Suprapubic skin (tissue), 4 donors: ENCODE results near the gene CHN1.

Experiments used
- EP300 ChIP-seq: sonication (generic); formaldehyde crosslinking; IDR thresholded peaks from one replicate; pipeline ENCODE4 v1.6.1; 2017; ENCODE audit warnings: antibody characterized with exemption
- POLR2A ChIP-seq, 2 donors: fragments of 450-650 bp; IDR thresholded peaks; one replicate each; pipeline ENCODE4 v1.6.1; 2017; ENCODE audit warnings: antibody characterized with exemption in 2 of 2, mild to moderate bottlenecking in 2 of 2, moderate library complexity in 2 of 2
- POLR2AphosphoS5 ChIP-seq, 3 donors: sonication (generic); formaldehyde crosslinking; IDR thresholded peaks; one replicate each; pipeline ENCODE4 v1.6.1; 2017; ENCODE audit warnings: antibody characterized with exemption in 3 of 3
- TF ChIP-seq, protein P1 (sequence below), 2 donors: fragments of 200-600 bp in 1 of 2; fragments of 450-650 bp in 1 of 2; sonication (generic) in 1 of 2; IDR thresholded peaks; one replicate each; pipeline ENCODE4 v1.5.1; 2016 to 2019; ENCODE audit warnings: antibody characterized with exemption in 2 of 2, mild to moderate bottlenecking in 1 of 2, moderate library complexity in 1 of 2

GRCh38 chr2:174967086-174967485, 38.1 kb downstream of the CHN1 start:
- TF ChIP-seq, protein P1, sequence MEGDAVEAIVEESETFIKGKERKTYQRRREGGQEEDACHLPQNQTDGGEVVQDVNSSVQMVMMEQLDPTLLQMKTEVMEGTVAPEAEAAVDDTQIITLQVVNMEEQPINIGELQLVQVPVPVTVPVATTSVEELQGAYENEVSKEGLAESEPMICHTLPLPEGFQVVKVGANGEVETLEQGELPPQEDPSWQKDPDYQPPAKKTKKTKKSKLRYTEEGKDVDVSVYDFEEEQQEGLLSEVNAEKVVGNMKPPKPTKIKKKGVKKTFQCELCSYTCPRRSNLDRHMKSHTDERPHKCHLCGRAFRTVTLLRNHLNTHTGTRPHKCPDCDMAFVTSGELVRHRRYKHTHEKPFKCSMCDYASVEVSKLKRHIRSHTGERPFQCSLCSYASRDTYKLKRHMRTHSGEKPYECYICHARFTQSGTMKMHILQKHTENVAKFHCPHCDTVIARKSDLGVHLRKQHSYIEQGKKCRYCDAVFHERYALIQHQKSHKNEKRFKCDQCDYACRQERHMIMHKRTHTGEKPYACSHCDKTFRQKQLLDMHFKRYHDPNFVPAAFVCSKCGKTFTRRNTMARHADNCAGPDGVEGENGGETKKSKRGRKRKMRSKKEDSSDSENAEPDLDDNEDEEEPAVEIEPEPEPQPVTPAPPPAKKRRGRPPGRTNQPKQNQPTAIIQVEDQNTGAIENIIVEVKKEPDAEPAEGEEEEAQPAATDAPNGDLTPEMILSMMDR (IDR thresholded peaks at IDR 0.05) = no peak
- no peak for TF ChIP-seq POLR2A (IDR thresholded peaks at IDR 0.05)
- TF ChIP-seq EP300 = no peak
- TF ChIP-seq POLR2AphosphoS5 (IDR thresholded peaks at IDR 0.05) = no peak
